KOPT-K1 (cell line): ENCODE results near the gene RTKN2.
"Not testable (repeated sequence)": the region's sequence is repeated elsewhere in the genome, so short reads cannot be mapped to it uniquely, and the experiment has no call there.

ENCODE experiments used
- H3K27ac ChIP-seq: fragments of 200-600 bp; sonication (generic); 2 replicates; pipeline ENCODE4 v1.5.1; 2016; ENCODE audit warnings: antibody characterized with exemption, mild to moderate bottlenecking, low read depth, low read length; ENCODE audit not compliant: poor library complexity, severe bottlenecking
- H3K36me3 ChIP-seq: fragments of 200-600 bp; sonication (generic); 2 replicates; pipeline ENCODE4 v1.5.1; 2017; ENCODE audit warnings: antibody characterized with exemption, mild to moderate bottlenecking, low read length, moderate library complexity; ENCODE audit not compliant: insufficient read depth
- H3K9me3 ChIP-seq: fragments of 200-600 bp; sonication (generic); 2 replicates; pipeline ENCODE4 v1.5.1; 2017; ENCODE audit warnings: antibody characterized with exemption, low read length, mild to moderate bottlenecking; ENCODE audit not compliant: insufficient read depth, poor library complexity, severe bottlenecking

Gene RTKN2

DNA sequence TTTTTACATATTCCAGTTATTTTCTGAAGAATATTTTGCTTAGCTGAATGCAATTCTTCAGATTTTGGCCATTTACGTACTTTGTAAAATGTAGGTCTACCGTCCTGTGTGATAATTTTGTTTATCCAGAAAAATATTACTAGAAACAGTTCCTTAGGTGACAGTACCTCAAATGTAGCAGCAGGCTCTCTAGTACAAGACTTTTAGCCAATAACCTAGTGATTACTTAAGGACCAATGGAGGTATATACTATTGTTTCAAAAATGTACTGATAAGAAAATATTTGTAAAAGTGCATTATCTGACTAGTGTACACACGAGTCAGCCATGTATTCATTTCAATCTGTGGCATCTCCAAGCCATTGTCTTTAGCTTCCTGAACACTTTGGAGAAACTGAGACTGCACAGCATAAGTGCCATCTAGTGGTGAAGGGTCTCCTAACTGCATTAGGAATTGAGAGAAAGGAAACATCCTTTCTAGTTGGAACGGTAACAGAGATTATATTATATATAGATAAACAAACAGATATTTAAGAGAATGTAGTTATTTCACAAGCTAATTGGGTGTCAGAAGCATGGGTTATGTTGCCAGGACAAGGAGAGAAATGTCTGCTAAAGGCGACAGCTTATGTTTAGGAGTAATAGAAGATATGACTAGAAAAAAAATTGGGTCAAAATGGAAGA is 23.7 kb downstream of the RTKN2 start:
- Histone ChIP-seq H3K9me3 (no peaks in the 10 kb centered on the region), H3K27ac (peak overlapping the region; percentile 83), H3K36me3 (no peaks in the 10 kb centered on the region)

DNA sequence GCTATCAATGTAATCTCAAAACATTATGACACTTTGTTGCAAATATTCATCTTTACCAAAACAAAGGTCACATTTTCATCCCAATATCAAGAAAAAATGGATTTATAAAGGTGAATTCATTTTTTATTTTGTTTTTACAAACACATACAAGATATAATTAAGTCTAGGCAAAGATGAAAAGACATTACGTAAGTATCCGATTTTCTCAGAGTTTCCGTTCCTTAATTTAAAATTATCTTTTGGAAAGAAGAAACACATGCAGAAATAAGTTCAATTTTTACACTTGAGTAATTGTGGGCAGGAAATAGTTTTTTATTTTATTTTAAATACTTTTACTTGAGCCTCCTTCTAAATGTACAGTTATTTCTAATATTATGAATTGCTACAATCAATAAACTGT is 24.6 kb downstream of the RTKN2 start:
- Histone ChIP-seq H3K27ac (peak overlapping the region; percentile 83), H3K36me3 (no peaks in the 10 kb centered on the region), H3K9me3 (no peaks in the 10 kb centered on the region)

DNA sequence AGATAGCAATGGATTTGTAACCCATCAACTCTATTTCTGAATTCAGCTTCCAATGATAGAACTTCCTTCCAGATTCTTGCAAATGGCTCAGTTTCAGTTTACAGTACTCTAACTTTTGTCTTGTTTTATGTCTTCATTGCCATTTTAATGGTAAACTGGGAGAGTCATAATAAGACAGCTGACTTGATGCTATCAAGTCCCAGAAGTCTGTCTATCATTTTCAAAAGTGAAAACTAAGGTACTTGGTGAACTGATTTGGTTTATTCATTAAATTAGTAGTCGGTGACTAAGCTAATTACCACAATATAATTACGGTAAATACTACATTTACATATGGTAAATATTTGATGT is 25.0 kb downstream of the RTKN2 start:
- Histone ChIP-seq H3K27ac (peak overlapping the region; percentile 83), H3K9me3 (no peaks in the 10 kb centered on the region), H3K36me3 (no peaks in the 10 kb centered on the region)

DNA sequence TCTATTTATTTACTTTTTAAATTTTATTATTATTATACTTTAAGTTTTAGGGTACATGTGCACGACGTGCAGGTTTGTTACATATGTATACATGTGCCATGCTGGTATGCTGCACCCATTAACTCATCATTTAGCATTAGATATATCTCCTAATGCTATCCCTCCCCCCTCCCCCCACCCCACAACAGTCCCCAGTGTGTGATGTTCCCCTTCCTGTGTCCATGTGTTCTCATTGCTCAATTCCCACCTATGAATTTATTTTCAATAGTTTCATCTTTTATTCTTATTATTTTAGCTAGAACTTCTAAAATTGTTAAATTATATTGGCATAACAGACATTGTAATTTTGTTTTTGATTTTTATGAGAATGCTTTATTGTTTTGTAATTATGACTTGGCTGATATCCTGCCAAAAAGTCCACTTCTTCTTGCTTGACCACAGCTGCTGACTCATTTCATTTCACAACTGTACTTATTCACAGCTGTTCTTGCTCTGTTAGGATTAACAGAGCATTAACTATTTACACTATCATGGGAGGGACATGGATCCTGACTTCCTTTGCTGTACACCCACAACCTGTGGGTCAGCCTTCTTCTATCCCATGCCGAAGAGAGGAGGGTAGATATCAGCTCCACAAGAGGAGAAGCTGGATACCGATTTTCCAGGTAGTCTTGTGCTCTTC is 25.5 kb downstream of the RTKN2 start:
- H3K36me3 ChIP-seq, H3K9me3 ChIP-seq: not testable (repeated sequence)
- peak overlapping the region; percentile 83 for H3K27ac ChIP-seq

DNA sequence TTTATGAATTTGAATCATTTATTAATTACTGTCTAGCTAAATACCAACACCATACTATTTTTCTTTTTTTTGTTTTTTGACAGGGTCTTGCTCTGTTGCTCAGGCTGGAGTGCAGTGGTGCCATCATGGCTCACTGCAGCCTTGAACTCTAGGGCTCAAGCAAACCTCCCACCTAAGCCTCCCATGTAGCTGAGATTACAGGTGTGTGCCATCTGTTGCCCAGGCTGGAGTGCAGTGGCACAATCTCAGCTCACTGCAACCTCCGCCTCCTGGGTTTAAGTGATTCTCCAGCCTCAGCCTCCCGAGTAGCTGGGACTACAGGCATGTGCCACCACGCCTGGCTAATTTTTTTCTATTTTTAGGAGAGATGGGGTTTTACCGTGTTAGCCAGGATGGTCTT is 27.1 kb downstream of the RTKN2 start:
- not testable (repeated sequence) for H3K9me3 ChIP-seq, H3K36me3 ChIP-seq
- H3K27ac ChIP-seq = peak overlapping the region; percentile 70

DNA sequence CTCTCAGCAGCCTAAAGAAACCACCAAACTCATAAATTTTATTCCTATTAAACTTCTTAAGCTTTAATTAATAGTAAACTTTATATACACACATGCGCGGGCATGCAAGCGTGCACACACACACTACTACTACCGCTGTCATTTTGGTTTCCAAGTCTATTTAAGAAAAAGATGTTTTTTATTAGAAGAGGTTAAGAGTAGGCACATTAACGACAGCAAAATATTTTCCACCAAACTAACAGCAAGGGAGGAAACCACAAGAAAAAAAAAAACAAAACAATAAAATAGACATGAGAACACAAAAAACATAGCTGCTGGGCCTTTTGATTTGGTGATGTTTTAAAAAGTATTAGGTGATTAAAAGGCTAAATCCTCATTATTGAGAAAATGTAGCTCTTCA is 28.6 kb downstream of the RTKN2 start:
- H3K36me3 ChIP-seq = no peaks in the 10 kb centered on the region
- no peaks in the 10 kb centered on the region for H3K9me3 ChIP-seq
- peak overlapping the region; percentile 70 for H3K27ac ChIP-seq

DNA sequence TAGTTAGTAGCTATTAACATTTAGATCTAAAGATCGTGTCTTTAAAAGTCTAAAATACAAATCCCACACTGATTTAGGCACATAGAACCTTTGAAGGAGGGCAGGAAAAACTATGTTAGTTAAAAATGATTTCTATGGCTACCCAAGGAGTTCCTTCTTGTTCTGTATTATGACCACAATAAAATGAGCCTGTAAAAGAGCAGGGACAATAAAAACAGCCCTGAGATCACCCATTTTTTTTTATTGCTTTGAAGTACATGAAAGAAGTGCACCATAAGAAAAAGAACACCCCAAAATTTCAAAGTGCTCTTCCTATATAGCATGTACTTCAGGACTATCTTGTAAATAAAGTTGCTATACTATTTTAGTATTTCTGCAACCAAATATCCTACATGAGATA is 29.8 kb downstream of the RTKN2 start:
- H3K36me3 ChIP-seq = no peaks in the 10 kb centered on the region
- H3K9me3 ChIP-seq = no peaks in the 10 kb centered on the region
- H3K27ac ChIP-seq = peak overlapping the region; percentile 70

DNA sequence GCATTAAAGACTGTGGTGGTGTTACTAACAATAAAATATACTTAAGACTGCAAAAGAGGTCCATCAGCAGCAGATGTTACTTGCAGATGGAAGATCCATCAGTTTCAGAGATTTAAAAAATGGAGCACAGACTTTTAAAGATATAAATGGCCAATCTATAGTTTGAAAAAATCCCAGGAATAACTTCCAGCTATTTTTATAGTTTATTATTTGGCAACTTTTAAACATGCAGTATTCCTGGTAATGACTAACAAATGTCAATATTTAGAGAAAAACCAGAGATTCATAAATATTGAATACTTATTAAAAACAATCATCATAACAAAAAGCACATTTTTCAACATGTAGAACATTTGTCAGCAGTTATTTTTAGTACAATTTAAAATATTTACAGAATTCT is 30.7 kb downstream of the RTKN2 start:
- H3K9me3 ChIP-seq = no peaks in the 10 kb centered on the region
- H3K27ac ChIP-seq = peak overlapping the region; percentile 70
- H3K36me3 ChIP-seq = no peaks in the 10 kb centered on the region

DNA sequence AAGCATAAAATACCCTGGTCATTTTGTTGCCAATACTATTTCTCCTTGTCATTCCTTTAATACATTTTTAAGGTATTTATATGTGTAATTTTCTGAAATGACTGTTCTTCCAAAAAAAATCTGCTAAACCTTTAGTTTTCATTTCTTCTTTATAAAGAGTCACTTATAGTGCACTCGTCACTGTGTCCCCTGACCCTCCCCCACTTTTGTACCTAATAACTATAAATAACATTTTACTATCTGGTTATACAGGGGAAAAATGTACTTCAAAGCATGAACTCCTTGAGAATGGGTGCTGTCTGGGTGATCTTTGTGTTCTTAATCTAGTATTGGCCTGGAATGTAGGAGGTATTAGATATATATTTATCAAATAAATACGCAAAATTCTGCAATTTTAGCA is 31.1 kb downstream of the RTKN2 start:
- H3K9me3 ChIP-seq = no peaks in the 10 kb centered on the region
- peak overlapping the region; percentile 70 for H3K27ac ChIP-seq
- H3K36me3 ChIP-seq = no peaks in the 10 kb centered on the region

DNA sequence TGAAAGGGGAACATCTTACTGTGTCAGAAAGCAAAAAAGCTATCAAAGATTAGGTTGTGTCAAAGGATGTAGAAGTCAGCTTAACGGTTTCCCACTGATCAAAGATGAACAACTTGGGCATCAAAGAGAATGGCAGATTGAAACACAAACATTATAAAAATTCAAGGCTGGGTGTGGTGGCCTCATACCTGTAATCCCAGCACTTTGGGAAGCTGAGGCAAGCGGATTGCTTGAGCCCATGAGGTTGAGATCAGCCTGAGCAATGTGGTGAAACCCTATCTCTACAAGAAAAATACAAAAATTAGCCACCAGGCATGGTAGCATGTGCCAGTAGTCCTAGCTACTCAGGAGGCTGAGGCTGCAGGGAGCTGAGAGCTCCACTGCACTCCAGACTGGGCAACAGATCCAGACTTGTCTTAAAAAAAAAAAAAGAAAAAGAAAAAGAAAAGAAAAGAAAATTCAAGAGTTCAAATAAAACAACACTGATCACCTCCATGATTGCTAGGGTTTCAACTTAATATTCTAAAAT is 34.5 kb downstream of the RTKN2 start:
- Histone ChIP-seq H3K36me3 (no peaks in the 10 kb centered on the region), H3K9me3 (no peaks in the 10 kb centered on the region), H3K27ac (peak overlapping the region; percentile 59)

DNA sequence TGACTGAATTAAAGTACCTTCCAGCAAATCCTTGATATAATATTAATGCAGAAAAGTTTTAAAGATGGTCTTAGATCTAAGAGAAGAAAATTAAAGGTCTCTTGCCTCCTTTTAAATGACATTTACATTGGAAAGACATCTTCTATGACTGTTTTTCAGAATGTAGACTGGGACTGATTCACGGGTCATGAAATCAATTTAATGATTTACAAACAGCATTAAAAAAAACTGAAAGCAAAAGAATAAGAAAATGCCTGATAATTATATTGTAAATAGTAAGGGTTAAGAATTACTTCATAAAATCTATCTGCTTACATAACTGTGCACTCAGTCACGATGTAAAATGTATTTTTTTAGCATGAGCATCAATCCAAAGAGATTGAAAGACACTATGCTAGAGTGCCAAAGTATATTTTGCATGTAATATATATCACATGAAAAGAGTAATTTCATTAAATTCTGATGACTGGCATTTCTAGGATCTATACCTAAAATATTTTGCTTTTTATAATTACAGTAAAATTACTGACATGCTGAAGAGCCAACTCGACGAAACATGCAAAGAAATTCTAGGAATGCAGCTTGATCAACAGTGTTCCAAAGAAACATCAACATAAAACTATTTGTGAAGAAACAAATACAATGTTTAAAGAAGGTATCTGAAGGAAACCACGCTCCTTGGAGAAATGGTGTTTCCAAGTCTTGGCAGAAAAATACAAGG is 35.1 kb downstream of the RTKN2 start:
- no peaks in the 10 kb centered on the region for H3K9me3 ChIP-seq
- no peaks in the 10 kb centered on the region for H3K36me3 ChIP-seq
- peak overlapping the region; percentile 59 for H3K27ac ChIP-seq

DNA sequence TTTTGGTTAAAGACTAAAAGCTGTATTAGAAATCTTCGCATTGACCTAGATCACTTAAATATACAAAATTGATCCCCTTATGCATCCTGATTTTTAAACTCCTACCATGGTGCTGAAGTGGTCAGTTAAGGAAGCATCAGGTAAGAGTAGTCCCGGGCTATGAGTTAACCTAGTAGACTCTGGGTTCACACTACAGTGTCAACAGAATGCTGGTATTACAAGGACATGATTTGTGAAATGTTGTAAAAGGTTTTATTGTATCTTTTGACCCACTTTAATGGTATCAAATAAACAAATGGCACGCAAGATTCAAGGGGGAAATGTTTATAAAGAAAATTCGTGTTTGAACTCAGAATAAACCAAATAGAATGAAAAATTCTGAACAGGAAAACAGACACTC is 36.8 kb downstream of the RTKN2 start:
- H3K9me3 ChIP-seq = no peaks in the 10 kb centered on the region
- H3K36me3 ChIP-seq = no peaks in the 10 kb centered on the region
- H3K27ac ChIP-seq = no peak overlapping the region

DNA sequence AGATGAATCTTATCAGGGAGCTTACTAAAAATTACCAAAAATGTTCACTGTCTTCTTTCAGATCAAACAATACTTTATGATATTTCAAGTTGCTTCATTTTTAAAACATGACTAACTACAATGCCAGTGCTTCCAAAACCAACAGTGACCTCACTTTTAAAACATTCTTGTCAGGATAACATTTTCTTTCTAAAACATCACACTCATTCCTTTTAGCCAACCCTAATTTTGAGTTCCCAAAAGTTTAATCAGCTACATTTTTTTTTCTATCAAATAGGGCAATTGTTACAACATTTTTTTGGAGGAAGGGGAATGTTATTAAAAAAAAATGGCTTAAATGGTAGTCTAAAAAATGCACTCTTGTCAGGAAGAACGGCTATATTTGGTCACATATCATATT is 37.3 kb downstream of the RTKN2 start:
- no peak overlapping the region for H3K27ac ChIP-seq
- no peaks in the 10 kb centered on the region for H3K9me3 ChIP-seq
- H3K36me3 ChIP-seq = no peaks in the 10 kb centered on the region

DNA sequence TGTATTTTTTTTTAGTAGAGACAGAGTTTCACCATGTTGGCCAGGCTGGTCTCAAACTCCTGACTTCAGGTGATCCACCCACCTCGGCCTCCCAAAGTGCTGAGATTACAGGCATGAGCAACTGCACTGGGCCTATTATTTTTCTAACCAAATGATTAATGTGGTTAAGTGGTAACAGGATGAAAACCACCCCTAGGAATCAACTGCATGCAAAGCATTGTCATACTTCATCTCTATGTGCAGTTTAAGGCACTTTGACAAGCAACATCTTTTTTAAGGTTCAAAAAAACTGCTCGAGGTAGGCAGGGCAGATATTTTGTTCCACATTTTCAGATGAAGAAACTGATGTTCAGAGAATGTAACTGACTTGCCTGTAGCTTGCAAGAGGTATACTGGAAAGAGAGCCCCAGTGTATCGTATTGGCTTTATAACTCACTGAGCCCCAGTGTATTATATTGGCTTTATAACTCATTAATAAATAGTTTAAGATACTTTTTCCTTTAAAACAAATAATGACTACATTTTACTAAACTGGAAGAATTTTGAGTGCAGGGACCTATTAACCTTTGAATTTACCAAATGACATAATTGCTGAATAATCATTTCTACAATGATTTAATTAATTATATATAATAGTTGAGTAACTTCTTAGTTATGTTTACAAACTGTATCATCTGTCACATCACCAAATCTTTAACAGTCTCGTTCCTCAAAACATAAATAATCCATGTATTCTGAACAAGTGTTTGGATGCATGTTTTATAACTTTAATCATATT is 38.1 kb downstream of the RTKN2 start:
- no peaks in the 10 kb centered on the region for H3K36me3 ChIP-seq
- no peak overlapping the region for H3K27ac ChIP-seq
- H3K9me3 ChIP-seq = no peaks in the 10 kb centered on the region

DNA sequence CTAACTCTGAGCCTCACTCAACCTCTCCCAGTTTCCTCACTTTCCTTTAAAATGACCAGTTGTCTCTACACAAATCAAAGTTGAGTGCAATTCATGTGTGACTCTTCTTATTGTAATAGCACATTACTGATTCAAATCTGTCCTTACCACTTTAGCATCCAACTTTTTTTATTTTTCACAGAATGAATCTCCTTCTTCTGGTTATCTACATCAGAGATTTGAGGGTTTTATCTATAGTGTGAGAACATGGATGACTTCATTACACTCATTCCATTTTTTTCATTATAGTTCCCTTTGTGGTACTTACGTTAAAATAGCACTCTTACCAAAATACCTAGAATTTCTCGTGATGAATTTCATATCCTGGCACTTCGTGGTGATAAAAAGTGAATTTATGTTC is 43.3 kb downstream of the RTKN2 start:
- H3K27ac ChIP-seq = no peak overlapping the region

More for the DNA sequence above, 43.3 kb downstream of the RTKN2 start:
- H3K36me3 ChIP-seq = no peaks in the 10 kb centered on the region
- no peaks in the 10 kb centered on the region for H3K9me3 ChIP-seq
